Right lobe of liver (tissue), 4 donors: ENCODE measurements around the gene MAP3K13.

Experiments used
- CTCF ChIP-seq, 4 donors: fragments of 200-600 bp in 3 of 4; fragments of 450-650 bp in 1 of 4; IDR thresholded peaks; one replicate each; pipeline versions ENCODE4 v1.5.1 to v1.8.0; 2016 to 2022; ENCODE audit warnings: antibody characterized with exemption in 4 of 4, mild to moderate bottlenecking in 2 of 4
- POLR2A ChIP-seq: fragments of 450-650 bp; IDR thresholded peaks from one replicate; pipeline ENCODE4 v1.6.1; 2017; ENCODE audit warnings: antibody characterized with exemption, mild to moderate bottlenecking
- donor health status: DM: no; HTN: no; CAD: no.
- donor health status: DM: no; HTN: no; CAD: no.
- donor health status: DM: no; HTN: yes; CAD: no.

GRCh38 chr3:185350841-185351240 lies 12.1 kb upstream of the MAP3K13 start:
- no peak for TF ChIP-seq POLR2A
- no peak for TF ChIP-seq CTCF (IDR thresholded peaks at IDR 0.05)
